ENCODE results near the gene CHD9. TPM values are rescaled to one million over a fixed set of nuclear protein-coding genes. Genes with fewer than 3 reads are reported as not detected.

Gene CHD9
- total and polyA plus RNA-seq, 7 donors, result 13.8 to 88.5 (median 55.5) TPM

- 95 to 96% methylated on average over 1 of the region's 1 CpG for WGBS, 2 donors
- Histone ChIP-seq H3K36me3 (no peaks in the 10 kb centered on the region), H3K9me3 (no peaks in the 10 kb centered on the region), H3K4me1 (peaks cover 0 to 12% (median 0%) of the 10 kb centered on the region in 4 donors), H3K4me3 (no peak overlapping the region), H3K27ac (peak overlapping the region in 2 of 4 donors; percentile 32 to 53), H3K27me3 (peaks cover 0 to 12% (median 0%) of the 10 kb centered on the region in 3 donors)
- intact Hi-C loops (cut with DNase I), result no loop called here
- DNase-seq, result no peak
- TF ChIP-seq EP300 (IDR thresholded peaks at IDR 0.05) (no peak), CTCF (IDR thresholded peaks at IDR 0.05) (no peak), POLR2AphosphoS5 (IDR thresholded peaks at IDR 0.05) (no peak), POLR2A (IDR thresholded peaks at IDR 0.05) (no peak)
Measured at GRCh38 chr16:53040788-53041187, 14.0 kb upstream of the CHD9 start.

GRCh38 chr16:53041320-53042051 is 13.3 kb upstream of the CHD9 start:
- TF ChIP-seq POLR2A (IDR thresholded peaks at IDR 0.05) (no peak), EP300 (IDR thresholded peaks at IDR 0.05) (no peak), POLR2AphosphoS5 (IDR thresholded peaks at IDR 0.05) (no peak), CTCF (IDR thresholded peaks at IDR 0.05) (no peak)
- no peaks in the 10 kb centered on the region for H3K36me3 ChIP-seq
- WGBS, 2 donors, result 24 to 43% methylated on average over 4 of the region's 4 CpGs
- no peak overlapping the region for H3K4me3 ChIP-seq
- peaks cover 0 to 12% (median 0%) of the 10 kb centered on the region in 4 donors for H3K4me1 ChIP-seq
- H3K27me3 ChIP-seq, result peaks cover 0 to 12% (median 0%) of the 10 kb centered on the region in 3 donors
- H3K27ac ChIP-seq, result peak overlapping the region; percentile 32 to 53 (median 36)
- H3K9me3 ChIP-seq, result no peaks in the 10 kb centered on the region
- peak; percentile 87 for DNase-seq
- intact Hi-C loops (cut with DNase I), result no loop called here

GRCh38 chr16:53042235-53042701 is 12.5 kb upstream of the CHD9 start:
- H3K27ac ChIP-seq, result peak overlapping the region; percentile 32 to 53 (median 36)
- DNase-seq, result no peak
- no peaks in the 10 kb centered on the region for H3K36me3 ChIP-seq
- WGBS, 2 donors, result 64 to 81% methylated on average over 5 of the region's 5 CpGs
- H3K27me3 ChIP-seq, result peaks cover 0 to 12% (median 0%) of the 10 kb centered on the region in 3 donors
- H3K4me1 ChIP-seq, result peaks cover 0 to 12% (median 0%) of the 10 kb centered on the region in 4 donors
- TF ChIP-seq EP300 (IDR thresholded peaks at IDR 0.05), result no peak
- TF ChIP-seq POLR2A (IDR thresholded peaks at IDR 0.05), result no peak
- TF ChIP-seq CTCF (IDR thresholded peaks at IDR 0.05), result no peak
- no peak for TF ChIP-seq POLR2AphosphoS5 (IDR thresholded peaks at IDR 0.05)
- H3K4me3 ChIP-seq, result no peak overlapping the region
- H3K9me3 ChIP-seq, result no peaks in the 10 kb centered on the region
- intact Hi-C loops (cut with DNase I), result no loop called here

GRCh38 chr16:53043428-53043831 is 11.4 kb upstream of the CHD9 start:
- 11 to 50% methylated on average over 5 of the region's 5 CpGs for WGBS, 2 donors
- no peak for DNase-seq
- H3K27me3 ChIP-seq, result peaks cover 0 to 12% (median 0%) of the 10 kb centered on the region in 3 donors
- no peaks in the 10 kb centered on the region for H3K36me3 ChIP-seq
- peaks cover 0 to 12% (median 0%) of the 10 kb centered on the region in 4 donors for H3K4me1 ChIP-seq
- H3K9me3 ChIP-seq, result no peaks in the 10 kb centered on the region
- H3K27ac ChIP-seq, result peak overlapping the region in 3 of 4 donors; percentile 16 to 53 (median 22)
- intact Hi-C loops (cut with DNase I), result no loop called here
- no peak for TF ChIP-seq POLR2A (IDR thresholded peaks at IDR 0.05)
- TF ChIP-seq CTCF (IDR thresholded peaks at IDR 0.05), result no peak
- TF ChIP-seq POLR2AphosphoS5 (IDR thresholded peaks at IDR 0.05), result no peak
- no peak for TF ChIP-seq EP300 (IDR thresholded peaks at IDR 0.05)
- H3K4me3 ChIP-seq, result peak overlapping the region in 1 of 4 donors; percentile 5

Data from sigmoid colon (tissue), 7 donors.